A549 (cell line): Measurements from ENCODE around the gene LRRC45. TPM values are rescaled to one million over a fixed set of nuclear protein-coding genes. Genes with fewer than 3 reads are reported as not detected.

Source experiments
- ATAC-seq, 2 experiments: fragments of 200-7000 bp in 1 of 2; fragments of >200 bp in 1 of 2; cut with Nextera tagmentation in 1 of 2; cut with Tn5 transposase in 1 of 2; 3 replicates each; pipeline versions ENCODE4 v1.8.0 to v1.9.1; 2018 to 2020; ENCODE audit warnings: mild to moderate bottlenecking in 1 of 2, moderate library complexity in 1 of 2
- CTCF ChIA-PET: fragments of 300-600 bp; sonication (Branson Sonifier 250); formaldehyde crosslinking; extraction: SDS; loops from one replicate; lab custom pipeline; 2021; ENCODE audit warnings: antibody characterized with exemption, inconsistent platforms; lab: Yijun Ruan, JAX
- POLR2A ChIA-PET: fragments of 350-600 bp; formaldehyde crosslinking; extraction: SDS; loops from one replicate; lab custom pipeline; 2021; ENCODE audit warnings: antibody characterized with exemption, inconsistent platforms; lab: Yijun Ruan, JAX
- DNase-seq, 2 experiments: peaks; one replicate each; pipeline versions ENCODE4 v3.0.0 to v3.0.0-alpha.2; 2011 to 2016; ENCODE audit warnings: low read depth in 1 of 2, low spot score in 1 of 2
- FAIRE-seq: peaks from 2 replicates; lab custom pipeline; 2011; peaks lifted over from hg19 to GRCh38; lab: Jason Lieb, UNC
- H3K27ac ChIP-seq, 2 experiments: fragments of >200 bp; sonication (Bioruptor Twin); formaldehyde crosslinking; 3 replicates each; pipeline ENCODE4 v1.5.1; 2016 to 2017
- H3K4me1 ChIP-seq: fragments of >200 bp; sonication (Bioruptor Twin); formaldehyde crosslinking; 3 replicates; pipeline ENCODE4 v1.6.1; 2016
- H3K4me2 ChIP-seq: fragments of >200 bp; sonication (Bioruptor Twin); formaldehyde crosslinking; 3 replicates; pipeline ENCODE4 v1.6.1; 2016
- H3K4me3 ChIP-seq: fragments of >200 bp; sonication (Bioruptor Twin); formaldehyde crosslinking; 3 replicates; pipeline ENCODE4 v1.5.1; 2016
- H3K9me3 ChIP-seq: fragments of >200 bp; sonication (Bioruptor Twin); formaldehyde crosslinking; 3 replicates; pipeline ENCODE4 v1.6.1; 2016
- BHLHE40 ChIP-seq: IDR thresholded peaks from 2 replicates; pipeline ENCODE4 v1.6.1; 2012; ENCODE audit warnings: low read depth, low read length, inconsistent platforms
- CTCF ChIP-seq: fragments of >200 bp; sonication (Bioruptor Twin); formaldehyde crosslinking; IDR thresholded peaks from 3 replicates; pipeline ENCODE4 v1.5.1; 2016
- E2F6 ChIP-seq: IDR thresholded peaks from 2 replicates; pipeline ENCODE4 v1.6.1; 2012; ENCODE audit warnings: low read depth, borderline replicate concordance
- EHMT2 ChIP-seq: fragments of 200-600 bp; sonication (generic); IDR thresholded peaks from 2 replicates; pipeline ENCODE4 v1.6.1; 2016; ENCODE audit warnings: antibody characterized with exemption, low read depth, mild to moderate bottlenecking, moderate library complexity
- ELK1 ChIP-seq: fragments of 150-350 bp; IDR thresholded peaks from 2 replicates; pipeline ENCODE4 v1.6.1; 2014; ENCODE audit warnings: low read depth, mild to moderate bottlenecking, low read length
- ESRRA ChIP-seq: fragments of 150-350 bp; IDR thresholded peaks from 2 replicates; pipeline ENCODE4 v1.6.1; 2014; ENCODE audit warnings: mild to moderate bottlenecking, low read length, borderline replicate concordance
- FOSB ChIP-seq: fragments of 250-450 bp; sonication (Bioruptor Pico); IDR thresholded peaks from 2 replicates; pipeline ENCODE4 v1.5.0; 2020; ENCODE audit warnings: mild to moderate bottlenecking, moderate library complexity
- FOSL2 ChIP-seq, 2 experiments: fragments of 450-650 bp in 1 of 2; fragments of >200 bp in 1 of 2; sonication (Bioruptor Twin) in 1 of 2; formaldehyde crosslinking; IDR thresholded peaks; 2 replicates each; pipeline versions ENCODE4 v1.5.0 to v1.6.1; 2016 to 2020; ENCODE audit warnings: mild to moderate bottlenecking in 1 of 2, moderate library complexity in 1 of 2
- FOXS1 ChIP-seq: fragments of 250-450 bp; sonication (Bioruptor Pico); IDR thresholded peaks from 2 replicates; pipeline ENCODE4 v1.5.0; 2020; ENCODE audit warnings: mild to moderate bottlenecking, moderate library complexity
- GATA3 ChIP-seq: IDR thresholded peaks from 2 replicates; pipeline ENCODE4 v1.6.1; 2012; ENCODE audit warnings: borderline replicate concordance
- HMGXB4 ChIP-seq: fragments of 250-450 bp; sonication (Bioruptor Pico); IDR thresholded peaks from 2 replicates; pipeline ENCODE4 v1.5.0; 2021; ENCODE audit warnings: mild to moderate bottlenecking, moderate library complexity, borderline replicate concordance
- HOXA7 ChIP-seq: fragments of 250-450 bp; sonication (Bioruptor Pico); IDR thresholded peaks from 2 replicates; pipeline ENCODE4 v1.5.0; 2020; ENCODE audit warnings: mild to moderate bottlenecking, moderate library complexity
- HOXB5 ChIP-seq: fragments of 250-450 bp; sonication (Bioruptor Pico); IDR thresholded peaks from 2 replicates; pipeline ENCODE4 v1.5.0; 2020; ENCODE audit warnings: mild to moderate bottlenecking, moderate library complexity
- KDM1A ChIP-seq: fragments of 200-600 bp; sonication (generic); IDR thresholded peaks from 2 replicates; pipeline ENCODE4 v1.6.1; 2016; ENCODE audit warnings: low read depth, mild to moderate bottlenecking
- MAFK ChIP-seq: fragments of 450-650 bp; IDR thresholded peaks from 2 replicates; pipeline ENCODE4 v1.6.1; 2014; ENCODE audit not compliant: partially characterized antibody
- NPAS2 ChIP-seq: fragments of 250-450 bp; sonication (Bioruptor Pico); IDR thresholded peaks from 2 replicates; pipeline ENCODE4 v1.8.0; 2022; ENCODE audit warnings: mild to moderate bottlenecking, moderate library complexity, borderline replicate concordance
- RAD21 ChIP-seq, 2 experiments: fragments of >200 bp in 1 of 2; sonication (Bioruptor Twin) in 1 of 2; formaldehyde crosslinking in 1 of 2; IDR thresholded peaks in 1 of 2; conservative IDR thresholded peaks in 1 of 2; 2 replicates in 1 of 2; 3 replicates in 1 of 2; pipeline ENCODE4 v1.6.1; 2012 to 2018; ENCODE audit warnings: inconsistent platforms in 1 of 2
- RCOR1 ChIP-seq: fragments of 150-350 bp; IDR thresholded peaks from 2 replicates; pipeline ENCODE4 v1.6.1; 2014; ENCODE audit warnings: antibody characterized with exemption, low read length, low read depth
- REST ChIP-seq: fragments of 200-600 bp; sonication (generic); IDR thresholded peaks from 2 replicates; pipeline ENCODE4 v1.6.1; 2016; ENCODE audit warnings: antibody characterized with exemption, mild to moderate bottlenecking, moderate library complexity
- SMC3 ChIP-seq: fragments of >200 bp; sonication (Bioruptor Twin); formaldehyde crosslinking; IDR thresholded peaks from 3 replicates; pipeline ENCODE4 v1.6.1; 2018; ENCODE audit warnings: inconsistent platforms
- ZC3H11A ChIP-seq: fragments of 450-650 bp; IDR thresholded peaks from 2 replicates; pipeline ENCODE4 v1.6.1; 2014; ENCODE audit warnings: antibody characterized with exemption, mild to moderate bottlenecking
- ZNF302 ChIP-seq: fragments of 250-450 bp; sonication (Bioruptor Pico); IDR thresholded peaks from 2 replicates; pipeline ENCODE4 v1.9.0; 2021; ENCODE audit warnings: inconsistent platforms, mild to moderate bottlenecking, moderate library complexity
- ZSCAN20 ChIP-seq: fragments of 250-450 bp; sonication (Bioruptor Pico); IDR thresholded peaks from 2 replicates; pipeline ENCODE4 v1.8.0; 2022; ENCODE audit warnings: mild to moderate bottlenecking, moderate library complexity
- WGBS: methylation state at CpG from one replicate; pipeline ENCODE4 v1.1.6; 2017; ENCODE audit errors: missing lambda C conversion rate; 5-methylcytosine and 5-hydroxymethylcytosine counted together
- polyA plus RNA-seq, 4 experiments: library from polyadenylated mRNA; depleted of rRNA in 3 of 4; stranded (reverse); fragments of >200 nt; fragmentation: RNase III in 1 of 4; extraction: RNeasy Plus Mini Kit Qiagen cat#74134 plus additional on column Dnase treatment in 1 of 4; gene quantifications; 2 replicates in 3 of 4; 3 replicates in 1 of 4; pipeline ENCODE4 v1.2.3, GENCODE V29; 2011 to 2017

LRRC45 gene
- polyA plus RNA-seq, 2 of the 4 experiments (the other 2 are of a cell fraction): 6.4 to 24.5 TPM

- TF ChIP-seq KDM1A (no peak), MAFK (no peak), HOXB5 (CRISPR knock-in tag) (no peak), HOXA7 (no peak), RCOR1 (no peak)
- Histone ChIP-seq H3K4me1 (0 out of 3 replicates have a peak, but pooled peaks cover 3% of the 10 kb centered on the region), H3K4me2 (no peak overlapping the region), H3K4me3 (no peak overlapping the region), H3K27ac (no peak overlapping the region), H3K9me3 (no peaks in the 10 kb centered on the region)
- ChIA-PET POLR2A (interaction anchor here (0.6 to 1.1 kb wide), 2 partner anchors 56 to 72 kb away, joined by 3 to 4 read pairs; partner anchors contain the start of gene FASN), CTCF (interaction anchor here (0.6 to 5.2 kb wide), 6 partner anchors 12 to 1018 kb away, joined by 3 to 32 read pairs (median 3); partner anchors contain the start of gene RAC3)
- no peak for FAIRE-seq
- ATAC-seq: 0 out of 6 replicates have a peak, but pooled peaks of 1 of the 2 experiments have one; percentile 7
- WGBS: 39% methylated on average over 6 of the region's 9 CpGs
- DNase-seq: no peak
Measured at GRCh38 chr17:82042649-82043048, 19.5 kb downstream of the LRRC45 start.

- TF ChIP-seq SMC3 (no peak), ZSCAN20 (CRISPR knock-in tag) (no peak), ZNF302 (CRISPR knock-in tag) (no peak), NPAS2 (CRISPR knock-in tag) (no peak), ZC3H11A (no peak), ESRRA (no peak), REST (no peak), FOSL2 (IDR thresholded peaks at IDR 0.05) (no peak), FOSL2 (CRISPR knock-in tag; IDR thresholded peaks at IDR 0.05) (no peak), EHMT2 (no peak), FOXS1 (no peak), CTCF (no peak), KDM1A (no peak), FOSB (CRISPR knock-in tag) (no peak), E2F6 (no peak), RAD21 (conservative IDR thresholded peaks at IDR 0.05 in 1 of 2, IDR thresholded peaks at IDR 0.05 in 1 of 2) (no peak), GATA3 (no peak), BHLHE40 (no peak), HMGXB4 (CRISPR knock-in tag) (no peak), ELK1 (no peak)
- CTCF ChIA-PET: interaction anchor here (0.5 to 5.2 kb wide), 7 partner anchors 13 to 90 kb away, joined by 3 to 32 read pairs (median 3); partner anchors contain the start of gene RAC3
Measured at GRCh38 chr17:82043507-82043906, 20.4 kb downstream of the LRRC45 start.

More at GRCh38 chr17:82043507-82043906, 20.4 kb downstream of the LRRC45 start:
- Histone ChIP-seq H3K27ac (no peak overlapping the region), H3K4me3 (no peak overlapping the region), H3K9me3 (no peaks in the 10 kb centered on the region), H3K4me2 (no peak overlapping the region), H3K4me1 (no peaks in the 10 kb centered on the region)
- no peak for FAIRE-seq
- POLR2A ChIA-PET: interaction anchor here (1.1 kb wide), 1 partner anchor 55 kb away, joined by 3 read pairs; the partner anchor contains the start of gene FASN
- WGBS: 92% methylated on average over 15 of the region's 16 CpGs
- no peak for DNase-seq
- ATAC-seq: no peak; a peak in 1 of 6 replicates
